ENCODE results near the gene B4GALT5.
"Not testable (repeated sequence)": the region's sequence is repeated elsewhere in the genome, so short reads cannot be mapped to it uniquely, and the experiment has no call there.

Gene B4GALT5

GRCh38 chr20:49614338-49615050 is 99.2 kb downstream of the B4GALT5 start:
- ChIA-PET POLR2A (ENCODE audit: low non-redundant PET) (interaction anchor here (0.6 kb wide), 1 partner anchor 54 kb away, joined by 3 read pairs; no protein-coding TSS in a partner anchor), CTCF (interaction anchor here (0.6 to 1.9 kb wide), 4 partner anchors 35 to 274 kb away, joined by 3 to 11 read pairs (median 4); no protein-coding TSS in a partner anchor)
- peak overlapping the region; percentile 50; the same call in 1 of the 2 replicates for H3K27ac ChIP-seq
- TF ChIP-seq CTCF (conservative IDR thresholded peaks at IDR 0.05; ENCODE audit: low read depth) = no peak
- DNase-seq (ENCODE audit: low spot score) = no peak

GRCh38 chr20:49612127-49612738 is 101.4 kb downstream of the B4GALT5 start:
- no peak for TF ChIP-seq CTCF (conservative IDR thresholded peaks at IDR 0.05; ENCODE audit: low read depth)
- ChIA-PET CTCF (interaction anchor here (0.6 to 9.4 kb wide), 20 partner anchors 8 to 479 kb away, joined by 3 to 130 read pairs (median 4); partner anchors contain the start of gene SLC9A8), POLR2A (ENCODE audit: low non-redundant PET) (no interaction called here)
- DNase-seq (ENCODE audit: low spot score) = no peak
- no peak overlapping the region for H3K27ac ChIP-seq

GRCh38 chr20:49611539-49612126 is 102.0 kb downstream of the B4GALT5 start:
- H3K27ac ChIP-seq; POLR2A ChIA-PET (ENCODE audit: low non-redundant PET); DNase-seq (ENCODE audit: low spot score): not testable (repeated sequence)
- TF ChIP-seq CTCF (conservative IDR thresholded peaks at IDR 0.05; ENCODE audit: low read depth) = peak; percentile 73; the same call in 1 of the 2 replicates
- CTCF ChIA-PET = interaction anchor here (0.6 to 9.4 kb wide), 19 partner anchors 8 to 480 kb away, joined by 3 to 130 read pairs (median 4); no protein-coding TSS in a partner anchor

- peak; percentile 100 for TF ChIP-seq CTCF (conservative IDR thresholded peaks at IDR 0.05; ENCODE audit: low read depth)
- DNase-seq (ENCODE audit: low spot score) = peak; percentile 93
- POLR2A ChIA-PET (ENCODE audit: low non-redundant PET) = no interaction called here
- no peak overlapping the region for H3K27ac ChIP-seq
- CTCF ChIA-PET = interaction anchor here (0.6 to 9.4 kb wide), 36 partner anchors 13 to 554 kb away, joined by 3 to 130 read pairs (median 4); no protein-coding TSS in a partner anchor
Measured at GRCh38 chr20:49610691-49611538, 102.8 kb downstream of the B4GALT5 start.

- peak; percentile 84 for DNase-seq (ENCODE audit: low spot score)
- ChIA-PET CTCF (interaction anchor here (0.5 to 9.4 kb wide), 33 partner anchors 11 to 318 kb away, joined by 3 to 130 read pairs (median 4); no protein-coding TSS in a partner anchor), POLR2A (ENCODE audit: low non-redundant PET) (no interaction called here)
Measured at GRCh38 chr20:49608752-49609670, 104.7 kb downstream of the B4GALT5 start.

More at GRCh38 chr20:49608752-49609670, 104.7 kb downstream of the B4GALT5 start:
- TF ChIP-seq CTCF (conservative IDR thresholded peaks at IDR 0.05; ENCODE audit: low read depth) = peak; percentile 98
- no peak overlapping the region for H3K27ac ChIP-seq

All from RWPE1 (cell line).